ENCODE data around the gene DDR2. TPM values are rescaled to one million over a fixed set of nuclear protein-coding genes. Genes with fewer than 3 reads are reported as not detected.

Gene DDR2
- total RNA-seq, 1 donor from 2014 or later, result 3.9 TPM

DNA sequence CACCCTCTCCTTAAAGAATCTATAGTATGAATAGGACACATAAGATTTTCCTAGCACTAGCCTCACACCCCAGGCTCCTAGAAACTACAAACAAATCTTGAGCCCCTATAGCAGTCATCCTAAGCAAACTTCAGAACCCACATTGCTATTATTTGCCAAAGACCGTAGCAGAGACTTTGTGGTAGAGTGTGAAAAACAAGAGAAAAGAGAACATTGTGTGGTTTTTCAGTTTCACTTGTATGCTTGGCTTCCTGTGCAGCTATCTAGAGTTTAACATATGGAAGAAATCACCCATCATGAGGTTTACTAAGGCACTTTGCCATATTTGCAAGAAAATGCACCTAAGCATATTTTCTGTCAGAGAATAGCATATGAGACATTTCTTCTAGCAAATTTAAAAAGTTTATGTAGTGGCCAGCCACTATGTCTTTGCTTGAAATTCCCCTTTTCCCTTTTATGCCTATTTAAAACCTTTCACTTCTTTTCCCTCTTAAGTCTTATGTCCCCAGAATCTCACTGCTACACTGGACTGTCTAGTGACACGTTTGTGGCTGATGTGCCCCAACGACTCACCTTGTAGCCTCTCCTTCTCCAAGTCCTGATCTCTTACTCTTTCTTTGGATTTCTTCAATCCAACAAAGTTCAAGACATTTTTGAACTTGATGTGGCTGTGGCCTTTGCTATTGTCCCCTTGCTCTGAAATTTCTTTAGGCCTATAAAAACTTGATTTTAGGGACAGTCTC, 203.1 kb downstream of the DDR2 start:
- DNase-seq (ENCODE audit: low read depth, low spot score), result no peak
- Mint-ChIP-seq H3K36me3 (ENCODE audit: low read depth) (peaks cover 2% of the 10 kb centered on the region), H3K4me1 (no peaks in the 10 kb centered on the region), H3K4me3 (no peak overlapping the region), H3K9me3 (peaks cover 7% of the 10 kb centered on the region), H3K27ac (ENCODE audit: unreplicated experiment) (no peak overlapping the region), H3K27me3 (ENCODE audit: low read depth) (peaks cover 4% of the 10 kb centered on the region)
- TF ChIP-seq, protein P1, sequence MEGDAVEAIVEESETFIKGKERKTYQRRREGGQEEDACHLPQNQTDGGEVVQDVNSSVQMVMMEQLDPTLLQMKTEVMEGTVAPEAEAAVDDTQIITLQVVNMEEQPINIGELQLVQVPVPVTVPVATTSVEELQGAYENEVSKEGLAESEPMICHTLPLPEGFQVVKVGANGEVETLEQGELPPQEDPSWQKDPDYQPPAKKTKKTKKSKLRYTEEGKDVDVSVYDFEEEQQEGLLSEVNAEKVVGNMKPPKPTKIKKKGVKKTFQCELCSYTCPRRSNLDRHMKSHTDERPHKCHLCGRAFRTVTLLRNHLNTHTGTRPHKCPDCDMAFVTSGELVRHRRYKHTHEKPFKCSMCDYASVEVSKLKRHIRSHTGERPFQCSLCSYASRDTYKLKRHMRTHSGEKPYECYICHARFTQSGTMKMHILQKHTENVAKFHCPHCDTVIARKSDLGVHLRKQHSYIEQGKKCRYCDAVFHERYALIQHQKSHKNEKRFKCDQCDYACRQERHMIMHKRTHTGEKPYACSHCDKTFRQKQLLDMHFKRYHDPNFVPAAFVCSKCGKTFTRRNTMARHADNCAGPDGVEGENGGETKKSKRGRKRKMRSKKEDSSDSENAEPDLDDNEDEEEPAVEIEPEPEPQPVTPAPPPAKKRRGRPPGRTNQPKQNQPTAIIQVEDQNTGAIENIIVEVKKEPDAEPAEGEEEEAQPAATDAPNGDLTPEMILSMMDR (conservative IDR thresholded peaks at IDR 0.05), result no peak

Other genes with a start within 250 kb of the DDR2 start
- not detected in 2 replicates for gene SH2D1B, start 220.3 kb upstream of the DDR2 start, total RNA-seq
- gene UHMK1, start 134.6 kb upstream of the DDR2 start, total RNA-seq, result 21.7 and 22.2 TPM in 2 replicates
- gene UAP1, start 70.7 kb upstream of the DDR2 start, total RNA-seq, result 34.1 and 38.6 TPM in 2 replicates
- gene HSD17B7, start 158.2 kb downstream of the DDR2 start, total RNA-seq, result 60.1 and 62.7 TPM in 2 replicates
- not detected in 2 replicates for gene CCDC190, start 228.7 kb downstream of the DDR2 start, total RNA-seq

Data from neural crest cell (in vitro differentiated cells).